HUES64 (cell line): ENCODE data around the gene ZFP36L2.

Source experiments
- H3K27ac ChIP-seq: 2 replicates; pipeline ENCODE4 v1.7.0; 2013; ENCODE audit warnings: low read depth, low read length, inconsistent platforms
- H3K27me3 ChIP-seq: 2 replicates; pipeline ENCODE4 v1.6.1; 2013; ENCODE audit warnings: mild to moderate bottlenecking, low read length; ENCODE audit not compliant: insufficient read depth
- H3K36me3 ChIP-seq: 2 replicates; pipeline ENCODE4 v1.6.1; 2013; ENCODE audit warnings: mild to moderate bottlenecking, low read length; ENCODE audit not compliant: insufficient read depth
- H3K4me1 ChIP-seq: 2 replicates; pipeline ENCODE4 v1.6.1; 2013; ENCODE audit warnings: mild to moderate bottlenecking, low read length, moderate library complexity; ENCODE audit not compliant: insufficient read depth
- H3K4me3 ChIP-seq: 2 replicates; pipeline ENCODE4 v1.5.1; 2013; ENCODE audit warnings: mild to moderate bottlenecking, low read length, moderate library complexity
- H3K9ac ChIP-seq: 2 replicates; pipeline ENCODE4 v1.6.1; 2013; ENCODE audit warnings: mild to moderate bottlenecking, low read depth, low read length
- H3K9me3 ChIP-seq: 2 replicates; pipeline ENCODE4 v1.6.1; 2013; ENCODE audit warnings: low read depth, low read length; ENCODE audit not compliant: insufficient read depth
- WGBS: fragments of 150-250, 120-280 bp; methylation state at CpG from one replicate; pipeline ENCODE4 v1.1.7; 2013; ENCODE audit warnings: missing lambda C conversion rate; 5-methylcytosine and 5-hydroxymethylcytosine counted together

Gene ZFP36L2

DNA sequence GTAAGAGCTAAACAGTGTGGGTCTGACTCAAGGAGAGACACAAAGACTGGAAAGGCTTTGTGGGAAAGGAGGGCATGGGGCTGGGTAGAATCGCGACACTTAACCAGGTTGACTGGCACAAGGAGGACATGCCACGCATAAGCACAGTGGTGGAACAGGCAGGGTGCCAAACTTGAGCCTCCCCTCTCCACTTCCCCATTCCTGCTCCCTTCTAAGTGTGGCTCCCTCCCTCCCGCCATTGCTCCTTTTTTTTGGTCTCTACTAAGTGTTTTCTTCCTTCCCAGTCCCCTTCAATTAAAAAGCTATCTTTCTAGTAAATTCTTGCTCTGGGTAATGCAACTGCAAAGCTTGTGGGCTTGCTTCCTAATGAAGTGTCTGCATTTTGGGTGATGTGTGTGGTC, 40.3 kb upstream of the ZFP36L2 start:
- WGBS: 92% methylated on average over 4 of the region's 4 CpGs
- Histone ChIP-seq H3K27me3 (no peaks in the 10 kb centered on the region), H3K4me3 (no peak overlapping the region), H3K9me3 (no peaks in the 10 kb centered on the region), H3K4me1 (peaks cover 9% of the 10 kb centered on the region; the same call in 1 of the 2 replicates), H3K27ac (no peak overlapping the region), H3K36me3 (no peaks in the 10 kb centered on the region), H3K9ac (no peak overlapping the region)

DNA sequence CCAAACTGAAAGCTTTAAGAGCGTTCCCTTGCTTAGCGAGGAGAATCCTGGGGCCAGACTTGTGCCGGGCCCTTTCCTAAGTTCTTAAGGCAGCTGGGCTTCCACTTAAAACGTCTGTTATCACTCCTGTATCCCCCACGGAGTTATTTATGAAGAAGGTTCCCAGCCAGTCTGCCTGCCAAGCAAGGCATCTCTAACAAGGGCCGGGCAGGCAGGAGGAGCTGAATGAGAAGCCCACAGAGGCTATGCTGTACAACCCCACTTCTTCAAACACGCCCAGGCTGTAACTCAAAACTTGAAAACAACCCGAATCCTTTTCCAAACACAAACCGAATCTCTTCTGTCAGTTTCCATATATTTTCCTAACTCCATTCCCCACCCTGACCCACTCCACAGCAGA, 39.0 kb upstream of the ZFP36L2 start:
- 87% methylated on average over 9 of the region's 9 CpGs for WGBS
- Histone ChIP-seq H3K27me3 (no peaks in the 10 kb centered on the region), H3K36me3 (no peaks in the 10 kb centered on the region), H3K9me3 (no peaks in the 10 kb centered on the region), H3K4me3 (no peak overlapping the region), H3K9ac (no peak overlapping the region), H3K4me1 (peaks cover 9% of the 10 kb centered on the region; the same call in 1 of the 2 replicates), H3K27ac (no peak overlapping the region)

DNA sequence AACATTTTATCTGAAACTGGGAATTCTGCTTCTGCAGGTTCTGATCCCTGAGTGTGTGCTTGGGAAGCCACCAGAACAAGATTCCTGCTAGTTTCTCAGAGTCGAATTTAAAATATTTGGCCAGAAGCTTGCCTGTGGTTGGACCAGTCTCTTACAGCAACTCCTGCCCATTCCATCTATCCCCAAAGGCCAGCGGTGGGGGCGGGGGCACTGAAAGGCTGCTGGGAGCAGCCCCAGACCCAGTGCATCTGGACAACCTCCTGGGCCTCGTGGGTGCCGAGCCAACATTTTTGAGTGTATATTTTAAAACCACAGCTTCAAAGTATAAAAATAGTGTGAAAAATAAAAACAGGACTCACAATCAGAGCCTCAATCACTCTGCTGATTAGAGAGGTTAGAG, 38.6 kb upstream of the ZFP36L2 start:
- Histone ChIP-seq H3K27me3 (no peaks in the 10 kb centered on the region), H3K4me1 (peaks cover 9% of the 10 kb centered on the region; the same call in 1 of the 2 replicates), H3K27ac (no peak overlapping the region), H3K4me3 (no peak overlapping the region), H3K9me3 (no peaks in the 10 kb centered on the region), H3K36me3 (no peaks in the 10 kb centered on the region), H3K9ac (no peak overlapping the region)
- 95% methylated on average over 4 of the region's 5 CpGs for whole genome bisulfite sequencing

DNA sequence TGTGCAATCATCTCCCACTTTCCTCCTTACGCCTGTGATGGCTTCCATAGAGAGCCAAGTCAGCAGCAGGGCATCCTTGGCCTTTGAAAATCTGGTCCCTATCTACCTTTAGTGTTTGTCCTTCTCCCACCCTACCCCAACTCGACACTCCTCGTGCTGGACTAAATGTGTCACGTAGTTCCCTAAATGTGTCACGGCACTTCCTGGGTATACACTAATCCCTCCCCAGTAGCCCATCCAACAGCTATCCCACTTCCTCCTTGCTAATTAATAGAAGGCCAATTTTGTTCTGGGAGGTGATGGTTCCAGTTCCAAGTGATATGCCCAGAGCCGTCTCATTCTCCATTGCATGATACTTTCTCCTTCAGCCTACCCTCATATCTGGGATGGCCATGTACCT, 36.5 kb upstream of the ZFP36L2 start:
- no peak overlapping the region for H3K9ac ChIP-seq
- no peaks in the 10 kb centered on the region for H3K27me3 ChIP-seq
- H3K27ac ChIP-seq: no peak overlapping the region
- H3K4me3 ChIP-seq: no peak overlapping the region
- H3K4me1 ChIP-seq: peaks cover 5% of the 10 kb centered on the region; the same call in 1 of the 2 replicates
- H3K36me3 ChIP-seq: no peaks in the 10 kb centered on the region
- no peaks in the 10 kb centered on the region for H3K9me3 ChIP-seq
- WGBS: 96% methylated on average over 6 of the region's 6 CpGs

DNA sequence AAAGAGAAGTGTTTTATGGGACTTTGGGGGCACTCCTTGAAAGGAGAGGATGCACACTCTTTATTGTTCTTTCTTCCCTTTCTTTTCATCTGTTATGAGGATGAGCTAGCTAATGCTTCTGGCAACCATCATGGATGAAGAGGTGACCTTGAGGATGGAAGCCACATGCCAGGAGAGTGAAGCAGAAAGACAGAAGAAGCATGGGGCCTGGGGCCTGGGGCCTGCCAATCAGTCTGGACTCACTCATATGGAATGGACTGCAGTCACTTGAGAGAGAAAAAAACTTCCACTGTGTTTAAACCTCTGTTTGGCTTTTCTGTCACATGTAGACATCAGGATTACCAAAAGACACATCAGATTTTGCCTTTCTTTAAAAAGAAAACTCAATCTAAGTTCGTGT, 35.8 kb upstream of the ZFP36L2 start:
- no CpG with 5 or more reads among the region's 1 CpG for WGBS
- Histone ChIP-seq H3K9ac (no peak overlapping the region), H3K27ac (no peak overlapping the region), H3K27me3 (no peaks in the 10 kb centered on the region), H3K9me3 (no peaks in the 10 kb centered on the region), H3K4me1 (peaks cover 5% of the 10 kb centered on the region; the same call in 1 of the 2 replicates), H3K4me3 (no peak overlapping the region), H3K36me3 (no peaks in the 10 kb centered on the region)

- WGBS: no CpG with 5 or more reads among the region's 1 CpG
- no peak overlapping the region for H3K4me3 ChIP-seq
- no peaks in the 10 kb centered on the region for H3K27me3 ChIP-seq
- H3K9ac ChIP-seq: no peak overlapping the region
- no peaks in the 10 kb centered on the region for H3K4me1 ChIP-seq
- H3K36me3 ChIP-seq: no peaks in the 10 kb centered on the region
- H3K9me3 ChIP-seq: no peaks in the 10 kb centered on the region
- no peak overlapping the region for H3K27ac ChIP-seq
Measured at GRCh38 chr2:43259512-43259911, 33.1 kb upstream of the ZFP36L2 start.

DNA sequence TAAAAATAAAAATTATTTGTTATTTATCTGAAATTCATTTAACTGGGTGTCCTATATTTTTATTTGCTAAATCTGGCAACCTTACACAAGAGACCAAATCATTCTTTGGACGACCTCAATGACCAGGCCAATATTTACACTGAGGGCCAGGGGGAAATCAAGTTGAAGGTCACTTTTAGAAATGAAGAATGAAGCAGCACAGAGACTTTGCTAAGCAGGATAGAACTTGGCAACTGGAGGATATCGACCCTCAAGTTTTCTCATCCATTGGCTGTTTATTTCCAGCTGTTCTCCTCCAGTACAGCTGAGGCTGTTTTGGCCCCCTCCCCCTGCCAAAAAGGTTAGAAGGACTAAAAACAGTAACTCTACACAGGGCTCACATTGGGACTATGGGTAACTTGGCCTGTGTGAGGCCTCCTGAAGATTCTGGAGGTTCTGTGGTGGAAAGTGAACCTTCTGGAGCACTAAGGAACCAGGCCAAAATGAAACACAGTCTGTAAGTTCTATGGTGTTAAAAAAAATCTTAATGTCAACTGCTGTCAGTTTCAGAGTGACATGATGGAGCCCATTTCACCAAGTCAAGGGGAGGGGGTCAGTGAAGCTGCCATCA, 32.2 kb upstream of the ZFP36L2 start:
- Histone ChIP-seq H3K9me3 (no peaks in the 10 kb centered on the region), H3K4me1 (no peaks in the 10 kb centered on the region), H3K4me3 (no peak overlapping the region), H3K9ac (no peak overlapping the region), H3K36me3 (no peaks in the 10 kb centered on the region), H3K27me3 (no peaks in the 10 kb centered on the region), H3K27ac (no peak overlapping the region)
- WGBS: 98% methylated on average over 2 of the region's 2 CpGs

GRCh38 chr2:43255296-43255910, 29.0 kb upstream of the ZFP36L2 start:
- Histone ChIP-seq H3K9ac (no peak overlapping the region), H3K36me3 (no peaks in the 10 kb centered on the region), H3K4me3 (no peak overlapping the region), H3K9me3 (no peaks in the 10 kb centered on the region), H3K27ac (no peak overlapping the region), H3K4me1 (peaks cover 8% of the 10 kb centered on the region; the same call in 1 of the 2 replicates), H3K27me3 (no peaks in the 10 kb centered on the region)
- 88% methylated on average over 8 of the region's 8 CpGs for WGBS

DNA sequence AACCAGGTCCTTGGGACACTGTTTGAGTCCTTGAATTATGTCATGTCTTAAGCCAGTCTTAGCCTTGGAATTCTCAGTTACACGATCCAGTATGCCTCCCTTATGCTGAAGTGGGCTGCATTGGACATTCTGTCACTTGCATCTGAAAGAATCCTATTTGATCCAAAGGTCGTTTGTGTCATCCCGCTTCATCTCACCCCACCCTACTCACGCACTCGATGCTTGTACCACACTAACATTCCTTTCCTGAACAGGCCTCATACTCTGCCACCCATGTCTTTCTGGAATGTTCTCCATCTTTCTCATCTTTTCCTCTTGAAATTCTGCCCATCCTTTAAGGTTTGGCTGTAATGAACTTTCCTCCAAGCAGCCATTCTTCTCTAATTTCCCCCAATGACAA, 27.9 kb upstream of the ZFP36L2 start:
- Histone ChIP-seq H3K4me3 (no peak overlapping the region), H3K9me3 (no peaks in the 10 kb centered on the region), H3K27me3 (no peaks in the 10 kb centered on the region), H3K4me1 (peaks cover 8% of the 10 kb centered on the region; the same call in 1 of the 2 replicates), H3K27ac (no peak overlapping the region), H3K36me3 (no peaks in the 10 kb centered on the region), H3K9ac (no peak overlapping the region)
- WGBS: 94% methylated on average over 5 of the region's 5 CpGs

- H3K9ac ChIP-seq: no peak overlapping the region
- H3K4me1 ChIP-seq: peaks cover 8% of the 10 kb centered on the region; the same call in 1 of the 2 replicates
- WGBS: 87% methylated on average over 5 of the region's 5 CpGs
- no peaks in the 10 kb centered on the region for H3K36me3 ChIP-seq
- H3K27ac ChIP-seq: no peak overlapping the region
- H3K9me3 ChIP-seq: no peaks in the 10 kb centered on the region
- H3K4me3 ChIP-seq: no peak overlapping the region
- no peaks in the 10 kb centered on the region for H3K27me3 ChIP-seq
Measured at GRCh38 chr2:43251171-43251731, 24.8 kb upstream of the ZFP36L2 start.

- WGBS: 97% methylated on average over 1 of the region's 2 CpGs
- Histone ChIP-seq H3K9me3 (no peaks in the 10 kb centered on the region), H3K4me1 (peaks cover 8% of the 10 kb centered on the region; the same call in 1 of the 2 replicates), H3K27me3 (no peaks in the 10 kb centered on the region), H3K36me3 (no peaks in the 10 kb centered on the region), H3K4me3 (no peak overlapping the region), H3K27ac (no peak overlapping the region), H3K9ac (no peak overlapping the region)
Measured at GRCh38 chr2:43250015-43250414, 23.6 kb upstream of the ZFP36L2 start.
